DOHH2 (cell line): ENCODE results near the gene ABCG5.

ENCODE experiments used
- H3F3A ChIP-seq: fragments of 200-600 bp; sonication (generic), shearing (Covaris generic); 2 replicates; pipeline ENCODE4 v1.6.0; 2016; ENCODE audit warnings: antibody characterized with exemption, mild to moderate bottlenecking; ENCODE audit not compliant: control insufficient read depth, insufficient read depth
- H3K27ac ChIP-seq: fragments of 200-600 bp; sonication (generic); 2 replicates; pipeline ENCODE4 v1.5.1; 2014; ENCODE audit warnings: low read depth, mild to moderate bottlenecking, low read length, moderate library complexity
- H3K27me3 ChIP-seq: fragments of 200-600 bp; sonication (generic); 2 replicates; pipeline ENCODE4 v1.6.1; 2014; ENCODE audit warnings: mild to moderate bottlenecking, low read length, mixed read lengths; ENCODE audit not compliant: control insufficient read depth
- H3K36me3 ChIP-seq: fragments of 200-600 bp; sonication (generic); 2 replicates; pipeline ENCODE4 v1.6.1; 2014; ENCODE audit warnings: mild to moderate bottlenecking, low read length, moderate library complexity, mixed read lengths; ENCODE audit not compliant: control insufficient read depth
- H3K4me1 ChIP-seq: fragments of 200-600 bp; sonication (generic); 2 replicates; pipeline ENCODE4 v1.6.1; 2014; ENCODE audit warnings: mild to moderate bottlenecking, low read length, mixed read lengths; ENCODE audit not compliant: control insufficient read depth
- H3K4me2 ChIP-seq: fragments of 200-600 bp; sonication (generic); 2 replicates; pipeline ENCODE4 v1.6.0; 2014; ENCODE audit warnings: mild to moderate bottlenecking, low read length, moderate library complexity
- H3K4me3 ChIP-seq: fragments of 200-600 bp; sonication (generic); 2 replicates; pipeline ENCODE4 v1.5.1; 2014; ENCODE audit warnings: mild to moderate bottlenecking, low read length, mixed read lengths
- H3K79me2 ChIP-seq: fragments of 200-600 bp; sonication (generic); 2 replicates; pipeline ENCODE4 v1.6.1; 2014; ENCODE audit warnings: mild to moderate bottlenecking, low read length, mixed read lengths; ENCODE audit not compliant: control insufficient read depth
- H3K9me2 ChIP-seq: fragments of 200-600 bp; sonication (generic); replicated peaks from 2 replicates; pipeline ENCODE4 v1.6.1; 2014; ENCODE audit warnings: mild to moderate bottlenecking, low read length, mixed read lengths; ENCODE audit not compliant: control insufficient read depth
- H3K9me3 ChIP-seq: fragments of 200-600 bp; sonication (generic); 2 replicates; pipeline ENCODE4 v1.6.1; 2014; ENCODE audit warnings: antibody characterized with exemption, low read length, mixed read lengths; ENCODE audit not compliant: control insufficient read depth, insufficient read depth
- H4K20me1 ChIP-seq: fragments of 200-600 bp; sonication (generic); 2 replicates; pipeline ENCODE4 v1.6.0; 2014; ENCODE audit warnings: low read depth, mild to moderate bottlenecking, antibody characterized with exemption, low read length, moderate library complexity; ENCODE audit not compliant: control insufficient read depth, insufficient read depth
- CTCF ChIP-seq: fragments of 200-600 bp; sonication (generic); IDR thresholded peaks from one replicate; pipeline ENCODE4 v1.5.1; 2014; ENCODE audit warnings: antibody characterized with exemption, mild to moderate bottlenecking, low read depth, low read length; ENCODE audit not compliant: poor library complexity, severe bottlenecking
- EZH2phosphoT487 ChIP-seq: fragments of 200-600 bp; sonication (generic); IDR thresholded peaks from 2 replicates; pipeline ENCODE4 v1.6.1; 2017; ENCODE audit warnings: borderline replicate concordance, mild to moderate bottlenecking, antibody characterized with exemption, low read length, moderate library complexity, mixed read lengths

ABCG5 gene

DNA sequence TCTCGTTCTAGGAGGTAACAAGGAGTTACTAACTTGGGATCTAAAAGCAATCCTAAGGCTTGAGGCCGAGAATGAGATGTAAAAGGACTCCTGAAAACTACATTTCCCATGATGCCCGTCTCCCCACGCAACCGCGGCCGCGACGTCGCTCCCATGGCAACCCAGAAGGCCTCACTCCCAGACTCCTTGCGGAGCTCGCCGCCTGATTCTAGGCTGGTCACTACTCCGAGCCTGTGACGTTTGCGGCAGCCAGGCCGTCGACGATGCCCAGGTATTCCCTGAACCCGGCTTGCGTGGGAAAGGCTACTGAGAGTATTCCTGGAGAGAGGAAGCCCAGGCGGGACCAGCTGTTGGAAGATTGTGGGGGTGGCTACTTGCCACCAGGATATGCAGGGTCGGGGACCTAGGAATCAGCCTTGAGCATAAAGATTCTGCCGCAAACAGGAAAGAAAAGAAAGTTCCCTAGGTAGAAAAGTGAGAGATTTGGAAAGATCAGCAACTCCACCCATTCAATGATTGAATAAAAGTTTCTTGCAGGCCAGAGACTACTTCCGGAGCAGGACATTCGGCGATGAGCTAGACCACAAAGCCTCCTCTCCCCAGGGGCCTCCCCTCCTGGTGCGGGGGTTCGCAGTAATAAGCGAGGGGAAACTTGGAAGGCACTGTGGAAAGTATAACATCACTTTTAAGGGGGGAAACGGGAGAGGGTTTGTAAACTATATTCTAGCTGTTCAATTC is 64.6 kb downstream of the ABCG5 start, which contains the start of gene DYNC2LI1:
TSS of gene DYNC2LI1 (plus strand) at position 164 of the 738 bp plus-strand sequence. CDS start at position 264, 100 bp downstream.
- Histone ChIP-seq H3K9me2 (no peaks in the 10 kb centered on the region), H3K4me2 (peak within 1 kb of the TSS; percentile 74), H3F3A (peaks cover 2% of the 10 kb centered on the region; the same call in 1 of the 2 replicates), H3K4me1 (peaks cover 6% of the 10 kb centered on the region), H3K27ac (no peak within 1 kb of the TSS), H4K20me1 (no peaks in the 10 kb centered on the region), H3K36me3 (peaks cover 2% of the 10 kb centered on the region; the same call in 1 of the 2 replicates), H3K9me3 (no peaks in the 10 kb centered on the region), H3K4me3 (peak within 1 kb of the TSS; percentile 84), H3K27me3 (no peaks in the 10 kb centered on the region), H3K79me2 (no peaks in the 10 kb centered on the region)
- TF ChIP-seq EZH2phosphoT487 (no peak), CTCF (no peak)

- Histone ChIP-seq H3K4me3 (no peak overlapping the region), H3K4me1 (no peaks in the 10 kb centered on the region), H3K79me2 (no peaks in the 10 kb centered on the region), H3K9me2 (no peaks in the 10 kb centered on the region), H4K20me1 (no peaks in the 10 kb centered on the region), H3K9me3 (no peaks in the 10 kb centered on the region), H3K4me2 (no peak overlapping the region), H3K27ac (no peak overlapping the region), H3K27me3 (0 out of 2 replicates have a peak, but pooled peaks cover 4% of the 10 kb centered on the region), H3F3A (no peaks in the 10 kb centered on the region), H3K36me3 (no peaks in the 10 kb centered on the region)
- TF ChIP-seq CTCF (no peak), EZH2phosphoT487 (no peak)
These were observed 72.6 kb downstream of the ABCG5 start for GRCh38 chr2:43766006-43766405.

DNA sequence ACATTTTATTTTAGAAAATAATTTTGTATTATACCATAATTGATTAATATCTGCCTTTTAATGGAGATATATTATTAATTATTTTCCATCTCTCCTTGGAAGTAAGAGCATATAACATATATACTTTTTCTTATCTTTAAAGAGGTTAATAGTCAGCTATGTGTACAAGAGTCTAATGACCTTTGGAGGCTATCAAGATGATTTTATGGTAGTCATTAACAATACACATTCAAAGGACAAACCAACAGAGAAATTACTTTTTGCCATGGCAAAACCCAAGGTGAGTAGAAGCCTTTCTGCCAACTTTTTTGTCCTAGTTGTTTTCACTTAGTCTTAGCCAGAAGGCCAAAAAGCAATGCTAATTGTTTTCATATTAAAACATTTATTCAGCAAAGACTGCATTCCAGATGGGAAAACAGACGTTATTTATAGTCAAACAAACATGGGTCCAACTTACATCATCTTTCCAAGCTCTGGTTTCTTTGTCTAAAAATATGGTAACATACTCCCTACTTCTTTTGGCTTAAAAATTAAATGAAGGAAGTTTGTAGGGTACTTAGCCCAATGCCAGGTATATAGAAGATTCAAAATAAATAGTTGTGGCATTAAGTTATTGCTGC is 74.4 kb downstream of the ABCG5 start:
- H3K9me2 ChIP-seq: no peaks in the 10 kb centered on the region
- no peaks in the 10 kb centered on the region for H4K20me1 ChIP-seq
- H3F3A ChIP-seq: no peaks in the 10 kb centered on the region
- no peaks in the 10 kb centered on the region for H3K79me2 ChIP-seq
- H3K4me3 ChIP-seq: no peak overlapping the region
- H3K4me1 ChIP-seq: no peaks in the 10 kb centered on the region
- H3K4me2 ChIP-seq: no peak overlapping the region
- H3K9me3 ChIP-seq: no peaks in the 10 kb centered on the region
- no peak for TF ChIP-seq EZH2phosphoT487
- no peak for TF ChIP-seq CTCF
- H3K36me3 ChIP-seq: no peaks in the 10 kb centered on the region
- H3K27me3 ChIP-seq: 0 out of 2 replicates have a peak, but pooled peaks cover 4% of the 10 kb centered on the region
- H3K27ac ChIP-seq: no peak overlapping the region
